Pulmonary artery endothelial cell (primary cell): ENCODE data around the gene LMOD2. TPM values are rescaled to one million over a fixed set of nuclear protein-coding genes. Genes with fewer than 3 reads are reported as not detected.
A peak's percentile ranks its signal among the peaks of the same experiment; 100 is the strongest.
"Not testable (repeated sequence)": the region's sequence is repeated elsewhere in the genome, so short reads cannot be mapped to it uniquely, and the experiment has no call there.

Experiments used
- DNase-seq: peaks from one replicate; pipeline ENCODE4 v3.0.0-alpha.2; 2011; ENCODE audit warnings: low read depth, low spot score
- total RNA-seq: library from RNA; depleted of rRNA; stranded (reverse); fragments of >200 nt; gene quantifications from 2 replicates; pipeline ENCODE4 v1.2.3, GENCODE V29; 2014

The LMOD2 gene, protein sequence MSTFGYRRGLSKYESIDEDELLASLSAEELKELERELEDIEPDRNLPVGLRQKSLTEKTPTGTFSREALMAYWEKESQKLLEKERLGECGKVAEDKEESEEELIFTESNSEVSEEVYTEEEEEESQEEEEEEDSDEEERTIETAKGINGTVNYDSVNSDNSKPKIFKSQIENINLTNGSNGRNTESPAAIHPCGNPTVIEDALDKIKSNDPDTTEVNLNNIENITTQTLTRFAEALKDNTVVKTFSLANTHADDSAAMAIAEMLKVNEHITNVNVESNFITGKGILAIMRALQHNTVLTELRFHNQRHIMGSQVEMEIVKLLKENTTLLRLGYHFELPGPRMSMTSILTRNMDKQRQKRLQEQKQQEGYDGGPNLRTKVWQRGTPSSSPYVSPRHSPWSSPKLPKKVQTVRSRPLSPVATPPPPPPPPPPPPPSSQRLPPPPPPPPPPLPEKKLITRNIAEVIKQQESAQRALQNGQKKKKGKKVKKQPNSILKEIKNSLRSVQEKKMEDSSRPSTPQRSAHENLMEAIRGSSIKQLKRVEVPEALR
- 0.07 TPM in 1 of 2 replicates, not detected in the other for total RNA-seq

DNA sequence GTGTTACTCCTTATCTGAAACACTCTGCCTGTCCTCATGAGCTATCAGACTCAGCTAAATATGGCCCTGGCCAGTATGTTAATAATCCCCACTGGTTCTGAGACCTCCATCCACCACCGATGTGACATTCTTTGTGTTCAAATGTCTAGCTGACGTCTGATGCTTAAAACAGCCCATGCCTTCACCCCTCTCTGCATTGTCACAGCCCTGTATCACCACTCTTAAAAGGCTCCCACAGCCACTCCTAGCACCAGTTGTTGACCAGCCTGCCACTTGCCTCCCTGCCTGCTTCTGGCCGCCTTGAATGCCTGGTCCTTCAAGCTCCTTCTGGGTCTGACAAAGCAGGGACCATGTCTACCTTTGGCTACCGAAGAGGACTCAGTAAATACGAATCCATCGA, at the start of gene LMOD2:
Gene LMOD2 (plus strand): TSS at position 253 of the 400 bp plus-strand sequence. CDS start 98 bp downstream, at position 351.
- no peak for DNase-seq

DNA sequence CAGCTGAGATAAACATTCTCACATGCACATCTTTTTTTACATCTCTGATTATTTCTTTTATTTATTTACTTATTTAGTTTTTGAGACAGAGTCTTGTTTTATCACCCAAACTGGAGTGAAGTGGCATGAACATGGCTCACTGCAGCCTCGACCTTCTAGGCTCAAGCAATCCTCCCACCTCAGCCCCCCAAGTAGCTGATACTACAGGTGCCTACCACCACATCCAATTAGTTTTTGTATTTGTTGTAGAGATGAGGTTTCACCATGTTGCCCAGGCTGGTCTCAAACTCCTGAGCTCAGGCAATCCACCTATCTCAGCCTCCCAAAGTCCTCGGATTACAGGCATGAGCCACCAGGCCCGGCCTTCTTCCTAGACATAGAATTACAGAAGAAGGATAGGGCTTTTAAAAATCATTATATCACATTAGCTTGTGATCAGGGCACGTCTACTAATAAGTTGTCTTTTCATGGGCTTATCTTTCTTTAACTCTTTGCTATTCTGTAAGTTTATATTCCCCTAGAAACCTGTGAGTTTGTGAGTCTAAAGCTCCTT, 48.2 kb upstream of the LMOD2 start:
- no peak for DNase-seq

- DNase-seq, result no peak
Observed at GRCh38 chr7:123608991-123609882, 46.4 kb upstream of the LMOD2 start.

DNA sequence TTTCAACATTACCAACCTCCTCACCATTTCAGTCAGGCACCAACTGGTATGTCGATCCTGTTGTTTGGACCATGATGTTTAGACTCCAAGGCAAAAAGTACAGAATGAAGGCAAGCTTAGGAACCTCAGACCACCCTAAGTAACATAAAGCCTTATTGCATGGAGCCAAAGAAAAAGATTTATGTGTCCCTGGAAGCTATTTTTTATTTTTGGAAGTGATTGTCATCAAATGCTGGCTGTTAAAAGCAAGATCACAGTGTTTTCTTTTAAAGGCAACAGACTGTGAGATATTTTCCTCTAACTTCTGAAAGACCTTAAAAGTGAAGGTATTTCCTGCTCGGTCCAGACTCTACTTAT, 45.8 kb upstream of the LMOD2 start:
- no peak for DNase-seq

- DNase-seq, result no peak
Observed at GRCh38 chr7:123612024-123612423, 43.6 kb upstream of the LMOD2 start.

GRCh38 chr7:123615344-123615743, 40.3 kb upstream of the LMOD2 start:
- DNase-seq, result no peak

DNA sequence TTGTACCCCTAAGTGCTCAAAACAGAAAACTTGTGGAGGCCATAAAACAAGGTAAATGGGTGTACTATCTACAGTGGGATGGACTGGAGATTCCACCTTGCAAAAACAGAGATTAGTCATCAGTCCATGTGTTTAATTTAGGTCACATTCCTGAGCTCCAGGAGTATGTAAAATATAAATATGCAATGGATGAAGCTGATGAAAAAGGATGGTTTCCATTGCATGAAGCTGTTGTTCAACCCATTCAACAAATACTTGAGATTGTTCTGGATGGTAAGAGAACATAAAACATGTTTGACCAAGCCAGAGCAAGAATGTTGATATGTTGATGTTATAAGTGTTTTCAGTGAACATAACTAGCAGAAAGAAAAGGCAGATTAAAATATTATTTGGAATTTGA, 39.4 kb upstream of the LMOD2 start:
- DNase-seq, result no peak

DNA sequence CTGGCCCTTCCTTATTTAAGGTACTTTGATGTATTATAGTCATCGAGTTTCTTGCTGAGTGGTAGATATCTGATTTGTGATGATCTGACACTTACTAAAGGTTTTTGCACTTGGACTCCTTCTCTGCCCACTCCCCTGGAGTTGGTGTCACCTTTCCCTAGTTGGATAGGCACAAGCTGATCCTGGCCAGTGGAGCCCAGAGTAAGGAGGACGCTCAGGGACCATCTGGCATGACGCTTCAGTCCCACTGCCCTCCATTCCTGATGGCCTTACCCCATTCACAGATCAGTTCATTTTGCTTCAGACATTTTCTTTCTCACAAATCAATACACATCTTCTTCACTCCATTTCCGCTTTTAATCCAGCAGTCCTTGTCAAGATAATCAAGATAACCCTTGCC, 34.0 kb upstream of the LMOD2 start:
- DNase-seq, result no peak

DNA sequence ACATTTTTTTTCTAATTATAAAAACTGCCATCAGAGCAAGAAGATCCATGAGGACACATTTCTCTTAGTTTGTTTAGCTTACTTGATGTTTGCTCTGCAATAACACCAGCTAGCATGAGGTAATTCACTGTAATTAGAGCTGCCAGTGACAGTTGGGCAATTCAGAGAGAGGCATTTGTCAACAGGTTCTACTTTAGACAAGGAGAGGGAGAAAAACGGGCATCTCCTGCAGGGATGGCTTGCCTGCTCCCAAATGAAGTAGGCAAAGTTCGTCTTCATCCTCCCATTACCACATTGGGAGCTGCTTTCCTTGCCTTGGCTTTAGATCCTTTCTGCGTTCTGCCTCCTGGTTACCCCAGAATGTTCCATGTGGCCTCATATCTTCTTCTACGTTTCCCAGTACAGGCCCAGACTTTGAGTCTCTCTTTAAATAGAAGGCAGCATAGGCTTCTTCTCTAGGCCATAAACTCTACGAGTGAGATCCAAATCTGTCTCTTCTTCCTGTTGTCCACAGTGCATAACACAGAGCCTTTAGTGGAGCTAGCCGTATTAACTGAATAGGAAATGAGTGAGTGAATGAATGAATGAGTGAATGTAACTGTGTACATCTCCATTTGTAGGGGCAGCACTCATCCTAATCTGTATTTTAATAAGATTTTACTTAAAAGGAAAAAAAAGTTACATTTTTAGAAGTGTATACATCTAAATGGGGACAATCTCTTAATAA, 32.8 kb upstream of the LMOD2 start:
- no peak for DNase-seq

- DNase-seq, result no peak
Observed at GRCh38 chr7:123624527-123625183, 31.0 kb upstream of the LMOD2 start.

DNA sequence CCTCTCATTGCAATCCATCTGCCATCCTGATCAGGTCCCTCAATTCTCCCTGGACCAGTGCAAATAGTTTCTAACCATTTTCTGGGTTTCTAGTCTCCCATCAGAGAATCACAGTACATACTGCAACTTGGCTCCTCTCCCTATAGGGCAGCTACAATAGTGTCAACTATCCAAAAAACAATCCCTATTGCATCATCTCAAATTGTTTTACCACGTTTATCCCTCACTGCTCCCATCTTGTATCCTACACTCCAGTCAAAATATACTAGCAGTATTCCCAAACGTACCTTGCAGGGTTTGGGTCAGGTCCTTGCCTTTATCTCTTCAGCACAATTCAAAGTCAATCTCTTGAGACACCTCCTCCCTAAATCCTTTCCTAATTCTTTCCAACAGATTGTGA, 30.4 kb upstream of the LMOD2 start:
- no peak for DNase-seq

- DNase-seq, result no peak
Observed at GRCh38 chr7:123627851-123628250, 27.8 kb upstream of the LMOD2 start.

GRCh38 chr7:123628829-123629228, 26.8 kb upstream of the LMOD2 start:
- no peak for DNase-seq

DNA sequence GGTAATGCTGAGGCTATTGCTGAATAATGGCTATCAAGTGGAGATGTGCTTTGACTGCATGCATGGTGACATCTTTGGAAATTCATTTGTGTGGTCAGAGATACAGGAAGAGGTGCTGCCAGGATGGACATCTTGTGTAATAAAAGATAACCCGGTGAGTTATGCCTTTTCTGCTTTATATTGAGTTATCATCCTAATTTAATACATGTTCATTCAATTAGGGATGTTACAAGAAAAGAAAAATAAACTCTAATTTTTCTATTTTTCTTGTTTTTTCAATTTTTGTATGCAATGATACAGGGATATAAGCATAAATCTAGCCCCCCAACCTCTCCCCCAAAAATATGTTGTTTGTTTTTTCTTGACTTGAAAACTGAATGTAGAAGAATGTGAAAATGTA, 26.4 kb upstream of the LMOD2 start:
- DNase-seq, result no peak

- DNase-seq, result no peak
Observed at GRCh38 chr7:123632808-123633207, 22.9 kb upstream of the LMOD2 start.

- DNase-seq, result peak; percentile 93
Observed at GRCh38 chr7:123633553-123633952, 22.1 kb upstream of the LMOD2 start.

DNA sequence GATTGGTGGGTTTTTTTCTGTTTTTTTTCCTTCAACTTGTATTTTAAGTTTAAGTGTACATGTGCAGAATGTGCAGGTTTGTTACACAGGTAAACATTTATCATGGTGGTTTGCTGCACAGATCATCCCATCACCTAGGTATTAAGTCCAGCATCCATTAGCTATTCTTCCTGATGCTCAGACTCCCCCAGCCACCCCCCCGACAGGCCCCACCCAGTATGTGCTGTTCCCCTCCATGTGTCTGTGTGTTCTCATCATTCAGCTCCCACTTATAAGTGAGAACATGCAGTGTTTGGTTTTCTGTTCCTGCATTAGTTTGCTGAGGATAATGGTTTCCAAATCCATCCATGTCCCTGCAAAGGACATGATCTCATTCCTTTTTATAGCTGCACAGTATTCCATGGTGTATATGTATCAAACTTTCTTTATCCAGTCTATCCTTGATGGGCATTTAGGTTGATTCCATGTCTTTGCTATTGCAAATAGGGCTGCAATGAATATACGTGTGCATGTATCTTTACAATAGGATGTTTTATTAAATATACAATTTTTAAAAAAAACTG, 21.6 kb upstream of the LMOD2 start:
- DNase-seq, result not testable (repeated sequence)

DNA sequence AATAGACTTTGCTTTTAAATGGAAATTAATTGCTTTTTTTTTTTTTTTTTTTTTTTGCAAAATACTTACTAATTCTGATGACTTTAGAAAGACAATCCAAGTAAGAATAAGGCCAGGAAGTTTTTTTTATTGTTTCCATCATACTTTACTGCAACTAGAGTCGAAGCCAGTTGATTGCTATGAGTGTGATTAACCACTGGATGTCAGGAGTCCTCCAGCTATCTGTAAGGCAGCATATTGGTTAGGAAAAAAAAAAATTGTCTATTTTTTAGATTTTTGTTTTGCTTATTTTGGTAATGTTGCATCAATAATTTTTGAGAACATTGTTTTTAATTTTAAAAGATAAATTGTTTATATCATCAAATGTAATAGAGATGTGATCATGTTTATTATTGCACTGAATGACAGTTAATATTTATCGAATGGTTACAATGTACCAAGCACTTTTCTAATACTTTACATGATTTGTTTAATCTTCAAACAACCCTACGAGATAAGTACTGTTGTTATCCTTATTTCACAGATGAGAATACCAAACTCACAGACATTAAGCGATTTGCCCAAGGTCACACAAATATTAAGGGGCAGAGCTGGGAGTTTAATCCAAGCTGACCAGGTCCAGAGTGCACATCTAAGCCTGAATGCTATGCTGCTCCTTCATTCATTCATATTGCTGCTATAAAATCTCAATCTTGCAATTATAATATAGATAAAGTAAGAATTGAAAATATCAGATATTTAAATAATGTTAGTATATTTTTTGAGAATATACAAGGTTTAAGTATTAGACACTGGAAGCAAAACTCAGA, 19.9 kb upstream of the LMOD2 start:
- peak; percentile 47 for DNase-seq

DNA sequence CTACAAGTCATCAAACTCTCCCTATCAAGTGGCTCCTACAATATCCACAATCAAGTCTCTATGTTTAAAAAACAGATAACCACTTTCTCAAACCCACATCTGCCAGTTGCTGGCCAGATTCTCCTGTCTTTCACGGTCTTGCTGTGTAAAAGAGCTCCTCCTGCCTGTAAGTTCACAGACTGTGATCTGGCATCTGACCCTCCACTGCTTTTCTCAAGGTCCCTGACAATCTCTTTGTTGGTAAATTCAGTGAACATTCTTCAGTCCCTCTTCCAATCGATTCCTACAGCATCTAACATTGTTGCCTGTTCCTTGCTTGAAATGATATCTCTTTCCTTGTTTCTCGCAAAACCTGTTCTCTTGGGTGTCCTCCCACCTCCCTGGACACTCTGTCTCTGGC, 18.5 kb upstream of the LMOD2 start:
- no peak for DNase-seq

DNA sequence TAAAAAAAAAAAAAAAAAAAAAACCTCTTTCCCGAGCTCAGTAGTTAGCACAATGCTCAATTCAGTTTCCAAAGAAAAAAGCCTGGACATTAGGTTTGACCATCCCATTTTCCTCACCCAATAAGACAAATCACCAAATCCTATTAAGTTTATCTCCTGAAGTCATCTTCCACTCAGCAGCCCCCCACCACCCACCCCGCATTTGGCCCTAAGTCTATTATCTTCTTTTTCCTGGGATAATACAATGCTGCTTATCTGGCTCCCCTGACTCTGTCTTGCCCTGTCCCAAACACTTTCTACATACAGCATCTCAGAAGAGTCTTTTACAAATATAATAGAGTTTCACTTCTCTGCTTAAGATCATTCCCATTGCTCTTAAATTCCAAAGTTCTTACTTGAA, 17.8 kb upstream of the LMOD2 start:
- DNase-seq, result no peak
